ENCODE measurements around the gene DEF6. TPM values are rescaled to one million over a fixed set of nuclear protein-coding genes. Genes with fewer than 3 reads are reported as not detected.

Gene DEF6
- total RNA-seq, 1 donor from 2014 or later: 79.9 TPM

- CTCF ChIA-PET: interaction anchor here (1.1 to 1.8 kb wide), 2 partner anchors 16 to 18 kb away, joined by 5 to 7 read pairs; no protein-coding TSS in a partner anchor
- peaks cover 69% of the 10 kb centered on the region for H3K4me1 Mint-ChIP-seq
- POLR2A ChIA-PET: interaction anchor here (0.7 to 1.9 kb wide), 6 partner anchors 10 to 180 kb away, joined by 3 to 14 read pairs (median 4); partner anchors contain the start of gene ZNF76
- ATAC-seq (ENCODE audit: low read depth): no peak
- no peaks in the 10 kb centered on the region for H3K27me3 Mint-ChIP-seq
- peaks cover 53% of the 10 kb centered on the region for H3K36me3 Mint-ChIP-seq (ENCODE audit: low read depth)
- peak overlapping the region; percentile 96 for H3K27ac Mint-ChIP-seq
- H3K4me3 Mint-ChIP-seq: peak overlapping the region; percentile 24
- no peak for TF ChIP-seq CTCF (IDR thresholded peaks at IDR 0.05)
- DNase-seq: no peak
- intact Hi-C loops (cut with micrococcal nuclease): loop anchor here (2.0 kb wide), 1 partner anchor 17 kb away; no protein-coding TSS in a partner anchor
- no peaks in the 10 kb centered on the region for H3K9me3 Mint-ChIP-seq
Observed at GRCh38 chr6:35309611-35310264, 12.1 kb downstream of the DEF6 start.

- intact Hi-C loops (cut with micrococcal nuclease): loop anchor here (2.0 kb wide), 1 partner anchor 16 kb away; no protein-coding TSS in a partner anchor
- Mint-ChIP-seq H3K36me3 (ENCODE audit: low read depth) (peaks cover 58% of the 10 kb centered on the region), H3K4me3 (peak overlapping the region; percentile 24), H3K27ac (peak overlapping the region; percentile 96), H3K27me3 (no peaks in the 10 kb centered on the region), H3K9me3 (no peaks in the 10 kb centered on the region), H3K4me1 (peaks cover 71% of the 10 kb centered on the region)
- peak; percentile 47 for ATAC-seq (ENCODE audit: low read depth)
- no peak for TF ChIP-seq CTCF (IDR thresholded peaks at IDR 0.05)
- no peak for DNase-seq
- POLR2A ChIA-PET: interaction anchor here (0.7 to 1.9 kb wide), 6 partner anchors 10 to 179 kb away, joined by 3 to 14 read pairs (median 4); partner anchors contain the start of gene ZNF76
- CTCF ChIA-PET: interaction anchor here (1.1 to 1.8 kb wide), 2 partner anchors 15 to 18 kb away, joined by 5 to 7 read pairs; no protein-coding TSS in a partner anchor
Observed at GRCh38 chr6:35310265-35310831, 12.7 kb downstream of the DEF6 start.

DNA sequence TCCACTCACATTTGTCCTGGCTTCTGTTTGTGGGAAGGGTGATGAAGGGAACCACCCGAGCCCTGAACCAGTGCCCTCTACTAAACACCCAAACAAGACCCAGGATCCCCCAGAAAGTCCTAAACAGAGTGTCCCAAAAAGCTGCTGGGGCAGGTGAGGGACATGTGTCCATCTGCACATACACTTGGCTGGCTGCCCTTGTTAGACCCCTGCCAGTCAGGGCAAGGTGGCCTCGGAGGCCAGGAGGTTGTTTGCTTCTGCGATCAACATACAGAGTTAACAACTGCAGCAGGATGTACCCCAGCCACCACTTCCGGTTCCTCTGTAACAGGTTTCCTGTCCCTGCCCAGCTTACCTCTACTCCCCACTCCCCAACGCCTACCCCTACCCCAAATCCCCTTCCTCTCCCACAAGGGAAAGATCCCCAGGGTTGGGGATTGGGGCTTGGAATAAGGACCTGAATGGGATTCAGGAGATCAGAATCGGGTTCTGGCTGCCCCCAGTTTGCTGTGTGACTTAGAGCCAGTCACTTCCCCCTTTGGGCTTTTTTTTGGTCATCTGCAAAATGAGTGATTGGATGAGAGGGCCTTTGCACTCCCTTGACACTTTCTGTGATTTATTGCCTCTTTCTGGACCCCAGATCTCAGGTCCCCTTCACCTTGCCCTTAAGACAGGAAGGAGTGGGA, 13.9 kb downstream of the DEF6 start:
- ChIA-PET CTCF (interaction anchor here (0.6 to 2.0 kb wide), 6 partner anchors 13 to 156 kb away, joined by 3 to 5 read pairs (median 3); partner anchors contain the start of genes DEF6 and RPL10A), POLR2A (interaction anchor here (0.8 to 2.1 kb wide), 6 partner anchors 9 to 31 kb away, joined by 3 to 15 read pairs (median 4); partner anchors contain the start of gene PPARD)
- Mint-ChIP-seq H3K4me3 (peak overlapping the region; percentile 76), H3K4me1 (peaks cover 68% of the 10 kb centered on the region), H3K27me3 (no peaks in the 10 kb centered on the region), H3K36me3 (ENCODE audit: low read depth) (peaks cover 65% of the 10 kb centered on the region), H3K9me3 (no peaks in the 10 kb centered on the region), H3K27ac (peak overlapping the region; percentile 96)
- peak; percentile 67 for ATAC-seq (ENCODE audit: low read depth)
- no peak for DNase-seq
- TF ChIP-seq CTCF (IDR thresholded peaks at IDR 0.05): no peak
- intact Hi-C loops (cut with micrococcal nuclease): loop anchor here (1.0 to 2.0 kb wide), 3 partner anchors 8 to 15 kb away; no protein-coding TSS in a partner anchor

DNA sequence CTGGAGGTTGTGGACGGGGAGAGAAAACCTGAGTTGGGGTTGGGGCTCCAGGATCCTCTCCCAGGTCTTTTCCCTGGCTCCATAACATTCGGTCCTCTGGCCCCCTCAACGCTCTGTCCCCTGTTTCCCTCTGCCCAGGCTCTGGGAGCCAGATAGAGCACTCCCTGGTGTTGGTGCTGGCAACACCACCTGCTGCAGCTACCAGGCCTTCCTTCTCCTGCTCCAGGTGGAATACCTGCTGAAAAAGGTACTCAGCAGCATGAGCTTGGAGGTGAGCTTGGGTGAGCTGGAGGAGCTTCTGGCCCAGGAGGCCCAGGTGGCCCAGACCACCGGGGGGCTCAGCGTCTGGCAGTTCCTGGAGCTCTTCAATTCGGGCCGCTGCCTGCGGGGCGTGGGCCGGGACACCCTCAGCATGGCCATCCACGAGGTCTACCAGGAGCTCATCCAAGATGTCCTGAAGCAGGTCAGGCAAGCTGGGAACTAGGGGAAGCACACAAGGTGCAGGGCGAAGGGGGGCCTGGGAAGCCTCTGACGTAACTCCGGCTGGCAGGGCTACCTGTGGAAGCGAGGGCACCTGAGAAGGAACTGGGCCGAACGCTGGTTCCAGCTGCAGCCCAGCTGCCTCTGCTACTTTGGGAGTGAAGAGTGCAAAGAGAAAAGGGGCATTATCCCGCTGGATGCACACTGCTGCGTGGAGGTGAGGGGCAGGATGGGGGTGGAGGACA, 14.6 kb downstream of the DEF6 start:
- Mint-ChIP-seq H3K27me3 (no peaks in the 10 kb centered on the region), H3K9me3 (no peaks in the 10 kb centered on the region), H3K36me3 (ENCODE audit: low read depth) (peaks cover 65% of the 10 kb centered on the region), H3K4me3 (peak overlapping the region; percentile 76), H3K27ac (peak overlapping the region; percentile 96), H3K4me1 (peaks cover 63% of the 10 kb centered on the region)
- ChIA-PET POLR2A (interaction anchor here (0.8 to 2.1 kb wide), 5 partner anchors 9 to 30 kb away, joined by 3 to 15 read pairs (median 4); partner anchors contain the start of gene PPARD), CTCF (interaction anchor here (0.7 to 2.0 kb wide), 5 partner anchors 14 to 156 kb away, joined by 3 to 5 read pairs (median 3); partner anchors contain the start of gene RPL10A)
- TF ChIP-seq CTCF (IDR thresholded peaks at IDR 0.05): no peak
- DNase-seq: no peak
- intact Hi-C loops (cut with micrococcal nuclease): no loop called here
- ATAC-seq (ENCODE audit: low read depth): no peak
